H9 (cell line): ENCODE data around the gene ST8SIA6. TPM values are rescaled to one million over a fixed set of nuclear protein-coding genes. Genes with fewer than 3 reads are reported as not detected.

Experiments used
- DNase-seq: peaks from one replicate; pipeline ENCODE4 v3.0.0-alpha.2; 2017
- H2AFZ ChIP-seq: one replicate; pipeline ENCODE4 v1.6.1; 2013; ENCODE audit warnings: mild to moderate bottlenecking, low read length, control low read depth, moderate library complexity
- H2AK5ac ChIP-seq: 2 replicates; pipeline ENCODE4 v1.6.1; 2013; ENCODE audit warnings: low read length, control low read depth, mixed read lengths; ENCODE audit not compliant: insufficient read length
- H2BK120ac ChIP-seq: one replicate; pipeline ENCODE4 v1.6.1; 2013; ENCODE audit warnings: low read depth, mild to moderate bottlenecking, low read length, control low read depth, inconsistent platforms; ENCODE audit not compliant: poor library complexity, severe bottlenecking
- H2BK12ac ChIP-seq: 2 replicates; pipeline ENCODE4 v1.6.1; 2013; ENCODE audit warnings: low read length, control low read depth, mixed read lengths, low read depth; ENCODE audit not compliant: insufficient read length
- H2BK15ac ChIP-seq: 2 replicates; pipeline ENCODE4 v1.6.1; 2013; ENCODE audit warnings: low read depth, low read length, control low read depth
- H2BK20ac ChIP-seq: one replicate; pipeline ENCODE4 v1.6.1; 2013; ENCODE audit warnings: low read depth, mild to moderate bottlenecking, low read length, control low read depth, inconsistent platforms; ENCODE audit not compliant: poor library complexity, severe bottlenecking
- H2BK5ac ChIP-seq: 2 replicates; pipeline ENCODE4 v1.6.1; 2013; ENCODE audit warnings: low read length, control low read depth, mixed read lengths; ENCODE audit not compliant: insufficient read length
- H3K14ac ChIP-seq: 2 replicates; pipeline ENCODE4 v1.6.1; 2013; ENCODE audit warnings: low read length, control low read depth; ENCODE audit not compliant: insufficient read depth
- H3K18ac ChIP-seq: 2 replicates; pipeline ENCODE4 v1.6.1; 2013; ENCODE audit warnings: low read depth, mild to moderate bottlenecking, mixed read lengths, low read length, control low read depth; ENCODE audit not compliant: insufficient read length
- H3K23ac ChIP-seq: 2 replicates; pipeline ENCODE4 v1.6.1; 2013; ENCODE audit warnings: low read length, control low read depth, mixed read lengths, low read depth; ENCODE audit not compliant: insufficient read length
- H3K23me2 ChIP-seq: 2 replicates; pipeline ENCODE4 v1.6.1; 2013; ENCODE audit warnings: low read depth, mild to moderate bottlenecking, mixed read lengths, low read length, control low read depth; ENCODE audit not compliant: insufficient read length, poor library complexity, severe bottlenecking
- H3K27ac ChIP-seq: 2 replicates; pipeline ENCODE4 v1.5.1; 2013; ENCODE audit warnings: low read length, control low read depth, mixed read lengths, low read depth; ENCODE audit not compliant: insufficient read length
- H3K27me3 ChIP-seq: 2 replicates; pipeline ENCODE4 v1.6.1; 2013; ENCODE audit warnings: low read length, control low read depth, inconsistent platforms; ENCODE audit not compliant: insufficient read depth
- H3K4ac ChIP-seq: 2 replicates; pipeline ENCODE4 v1.6.1; 2013; ENCODE audit warnings: low read depth, mild to moderate bottlenecking, control low read depth, inconsistent platforms, low read length, moderate library complexity
- H3K4me1 ChIP-seq: 2 replicates; pipeline ENCODE4 v1.6.1; 2013; ENCODE audit warnings: low read length, control low read depth, inconsistent platforms; ENCODE audit not compliant: insufficient read depth
- H3K4me2 ChIP-seq: 2 replicates; pipeline ENCODE4 v1.6.1; 2013; ENCODE audit warnings: low read length, control low read depth, mixed read lengths; ENCODE audit not compliant: insufficient read length, insufficient read depth
- H3K56ac ChIP-seq: 2 replicates; pipeline ENCODE4 v1.6.1; 2013; ENCODE audit warnings: low read depth, mild to moderate bottlenecking, mixed read lengths, low read length, control low read depth; ENCODE audit not compliant: insufficient read length
- H3K79me1 ChIP-seq: 2 replicates; pipeline ENCODE4 v1.6.1; 2013; ENCODE audit warnings: low read depth, mild to moderate bottlenecking, moderate library complexity, low read length, control low read depth, inconsistent platforms; ENCODE audit not compliant: insufficient read depth, poor library complexity, severe bottlenecking
- H3K79me2 ChIP-seq: 2 replicates; pipeline ENCODE4 v1.6.1; 2013; ENCODE audit warnings: low read length, control low read depth, inconsistent platforms; ENCODE audit not compliant: insufficient read depth
- H3K9ac ChIP-seq: 2 replicates; pipeline ENCODE4 v1.6.1; 2013; ENCODE audit warnings: low read length, control low read depth, mixed read lengths; ENCODE audit not compliant: insufficient read length; ENCODE audit errors: extremely low read depth
- H3K9me3 ChIP-seq: one replicate; pipeline ENCODE4 v1.6.1; 2013; ENCODE audit warnings: low read depth, low read length, inconsistent platforms; ENCODE audit not compliant: control insufficient read depth
- H3T11ph ChIP-seq: one replicate; pipeline ENCODE4 v1.6.1; 2013; ENCODE audit warnings: mild to moderate bottlenecking, low read length, control low read depth, inconsistent platforms
- H4K20me1 ChIP-seq: one replicate; pipeline ENCODE4 v1.6.1; 2013; ENCODE audit not compliant: control insufficient read depth, insufficient read length, insufficient read depth
- H4K5ac ChIP-seq: 2 replicates; pipeline ENCODE4 v1.6.1; 2013; ENCODE audit warnings: low read depth, mild to moderate bottlenecking, mixed read lengths, low read length, control low read depth; ENCODE audit not compliant: insufficient read length
- H4K8ac ChIP-seq: replicated peaks from 2 replicates; pipeline ENCODE4 v1.6.1; 2013; ENCODE audit warnings: low read length, control low read depth, mixed read lengths, low read depth; ENCODE audit not compliant: insufficient read length
- H4K91ac ChIP-seq: 2 replicates; pipeline ENCODE4 v1.6.1; 2013; ENCODE audit warnings: low read depth, mild to moderate bottlenecking, moderate library complexity, mixed read lengths, low read length, control low read depth; ENCODE audit not compliant: insufficient read length
- H3K27ac Mint-ChIP-seq, 3 experiments: 2 replicates in 2 of 3; 3 replicates in 1 of 3; pipeline ENCODE4 v1.8.0; 2020 to 2021; ENCODE audit warnings: mixed read lengths in 3 of 3, mild to moderate bottlenecking in 1 of 3, moderate library complexity in 1 of 3
- H3K27me3 Mint-ChIP-seq: 2 replicates; pipeline ENCODE4 v1.8.0; 2021; ENCODE audit warnings: low read depth, mild to moderate bottlenecking, moderate library complexity, mixed read lengths
- H3K36me3 Mint-ChIP-seq, 3 experiments: 2 replicates in 2 of 3; 3 replicates in 1 of 3; pipeline ENCODE4 v1.8.0; 2020 to 2021; ENCODE audit warnings: low read depth in 3 of 3, mixed read lengths in 3 of 3; ENCODE audit not compliant: insufficient read depth in 1 of 3
- H3K4me1 Mint-ChIP-seq, 2 experiments: 2 replicates each; pipeline ENCODE4 v1.8.0; 2020; ENCODE audit warnings: mixed read lengths in 2 of 2
- H3K4me3 Mint-ChIP-seq, 2 experiments: 2 replicates in 1 of 2; 3 replicates in 1 of 2; pipeline ENCODE4 v1.8.0; 2020 to 2021; ENCODE audit warnings: mild to moderate bottlenecking in 2 of 2, mixed read lengths in 2 of 2, moderate library complexity in 1 of 2
- H3K9me3 Mint-ChIP-seq, 2 experiments: 2 replicates in 1 of 2; 3 replicates in 1 of 2; pipeline ENCODE4 v1.8.0; 2020; ENCODE audit warnings: mild to moderate bottlenecking in 2 of 2, mixed read lengths in 2 of 2, moderate library complexity in 1 of 2
- WGBS: extraction: QIAGEN DNeasy Blood & Tissue Kit; methylation state at CpG from one replicate; pipeline ENCODE4 v1.1.7; 2013; ENCODE audit warnings: missing lambda C conversion rate, low lambda C conversion rate, mixed read lengths; ENCODE audit not compliant: insufficient read length; ENCODE audit errors: extremely low coverage; 5-methylcytosine and 5-hydroxymethylcytosine counted together
- total RNA-seq: library from RNA; stranded (reverse); gene quantifications from 2 replicates; pipeline ENCODE4 v1.2.1, GENCODE V29; 2021
- TF ChIP-seq, protein P1 (sequence below): fragments of 200-600 bp; sonication (generic); conservative IDR thresholded peaks from 3 replicates; pipeline ENCODE4 v1.8.0; 2021; ENCODE audit warnings: antibody characterized with exemption, mild to moderate bottlenecking

Gene ST8SIA6
- total RNA-seq, 1 experiment from 2014 or later, result 0.37 TPM

DNA sequence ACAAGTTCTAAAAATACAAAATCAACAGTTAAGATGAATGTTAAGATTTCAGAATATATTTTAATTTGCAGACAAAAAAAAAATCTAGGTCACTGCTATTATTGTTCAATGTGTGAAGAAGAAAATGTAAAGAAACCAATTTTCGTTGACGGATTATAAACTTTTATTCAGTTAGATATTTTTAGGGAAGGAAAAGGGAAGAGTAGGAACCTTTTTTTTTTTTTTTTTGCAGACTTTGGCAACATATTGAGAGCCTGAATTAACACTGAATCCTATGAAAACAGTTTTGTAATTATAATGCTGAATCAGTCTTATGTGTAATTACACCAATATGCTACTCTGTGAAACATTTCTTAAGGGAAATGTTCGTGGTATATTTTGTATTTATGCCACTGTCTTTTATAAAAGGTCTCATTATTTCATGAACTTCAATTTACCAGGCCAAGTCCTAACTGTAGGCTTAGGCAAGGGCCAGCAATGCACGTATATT, 106.3 kb downstream of the ST8SIA6 start:
- Histone ChIP-seq H4K5ac (no peak overlapping the region), H3T11ph (no peak overlapping the region), H2BK120ac (no peak overlapping the region), H3K18ac (no peak overlapping the region), H2BK20ac (no peak overlapping the region), H3K4ac (no peak overlapping the region), H2BK5ac (no peak overlapping the region), H2AK5ac (no peak overlapping the region), H2BK12ac (no peak overlapping the region), H3K23me2 (no peaks in the 10 kb centered on the region), H3K4me2 (no peak overlapping the region), H2AFZ (no peak overlapping the region), H3K79me1 (no peaks in the 10 kb centered on the region), H3K9ac (no peak overlapping the region), H3K79me2 (no peaks in the 10 kb centered on the region), H3K27me3 (no peaks in the 10 kb centered on the region), H3K56ac (no peak overlapping the region), H3K4me1 (no peaks in the 10 kb centered on the region), H3K27ac (no peak overlapping the region), H3K23ac (no peak overlapping the region), H4K20me1 (no peaks in the 10 kb centered on the region), H3K14ac (no peak overlapping the region), H3K9me3 (no peaks in the 10 kb centered on the region), H4K91ac (no peak overlapping the region), H2BK15ac (no peak overlapping the region), H4K8ac (no peak overlapping the region)
- no peak overlapping the region for H3K4me3 Mint-ChIP-seq
- TF ChIP-seq, protein P1, sequence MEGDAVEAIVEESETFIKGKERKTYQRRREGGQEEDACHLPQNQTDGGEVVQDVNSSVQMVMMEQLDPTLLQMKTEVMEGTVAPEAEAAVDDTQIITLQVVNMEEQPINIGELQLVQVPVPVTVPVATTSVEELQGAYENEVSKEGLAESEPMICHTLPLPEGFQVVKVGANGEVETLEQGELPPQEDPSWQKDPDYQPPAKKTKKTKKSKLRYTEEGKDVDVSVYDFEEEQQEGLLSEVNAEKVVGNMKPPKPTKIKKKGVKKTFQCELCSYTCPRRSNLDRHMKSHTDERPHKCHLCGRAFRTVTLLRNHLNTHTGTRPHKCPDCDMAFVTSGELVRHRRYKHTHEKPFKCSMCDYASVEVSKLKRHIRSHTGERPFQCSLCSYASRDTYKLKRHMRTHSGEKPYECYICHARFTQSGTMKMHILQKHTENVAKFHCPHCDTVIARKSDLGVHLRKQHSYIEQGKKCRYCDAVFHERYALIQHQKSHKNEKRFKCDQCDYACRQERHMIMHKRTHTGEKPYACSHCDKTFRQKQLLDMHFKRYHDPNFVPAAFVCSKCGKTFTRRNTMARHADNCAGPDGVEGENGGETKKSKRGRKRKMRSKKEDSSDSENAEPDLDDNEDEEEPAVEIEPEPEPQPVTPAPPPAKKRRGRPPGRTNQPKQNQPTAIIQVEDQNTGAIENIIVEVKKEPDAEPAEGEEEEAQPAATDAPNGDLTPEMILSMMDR, result no peak
- H3K27ac Mint-ChIP-seq, result no peak overlapping the region
- no peak for DNase-seq
- H3K27me3 Mint-ChIP-seq, result no peaks in the 10 kb centered on the region; the same call in 1 of the 2 replicates
- peaks cover 4% of the 10 kb centered on the region in 2 experiments; a peak in 1 of 4 replicates for H3K4me1 Mint-ChIP-seq
- H3K9me3 Mint-ChIP-seq, result no peaks in the 10 kb centered on the region; a peak in 1 of 5 replicates
- H3K36me3 Mint-ChIP-seq, result no peaks in the 10 kb centered on the region
- no CpG with 5 or more reads among the region's 4 CpGs for WGBS
